Activated CD4-positive, alpha-beta T cell treated with anti-CD3 and anti-CD28 coated beads, Interleukin-2, amount 50 U/mL, for 1 hour (primary cell): ENCODE data around the gene RELCH.

ENCODE experiments used
- DNase-seq: peaks from one replicate; pipeline ENCODE4 v3.0.0-alpha.2; 2020

Gene RELCH

DNA sequence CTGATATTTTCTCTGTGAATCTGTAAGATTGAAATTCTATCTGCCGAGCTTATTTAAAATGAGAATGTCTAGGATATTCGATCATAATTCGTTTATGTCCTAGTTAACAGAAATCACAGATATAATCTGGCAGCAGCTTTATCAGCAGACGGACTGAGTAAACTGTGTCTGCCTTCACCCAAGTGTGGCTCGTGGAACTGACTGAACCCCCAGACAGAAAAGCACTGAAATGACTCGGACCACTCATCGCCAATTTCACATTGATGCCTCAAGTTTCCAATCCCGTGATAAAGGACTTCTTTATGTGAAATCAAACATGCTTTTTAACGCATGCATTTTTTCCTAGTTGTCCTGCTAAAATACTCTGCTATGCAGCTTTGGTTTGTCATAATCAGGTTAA, 153.9 kb downstream of the RELCH start:
- DNase-seq: no peak

GRCh38 chr18:62341473-62341872, 154.4 kb downstream of the RELCH start:
- DNase-seq: no peak

DNA sequence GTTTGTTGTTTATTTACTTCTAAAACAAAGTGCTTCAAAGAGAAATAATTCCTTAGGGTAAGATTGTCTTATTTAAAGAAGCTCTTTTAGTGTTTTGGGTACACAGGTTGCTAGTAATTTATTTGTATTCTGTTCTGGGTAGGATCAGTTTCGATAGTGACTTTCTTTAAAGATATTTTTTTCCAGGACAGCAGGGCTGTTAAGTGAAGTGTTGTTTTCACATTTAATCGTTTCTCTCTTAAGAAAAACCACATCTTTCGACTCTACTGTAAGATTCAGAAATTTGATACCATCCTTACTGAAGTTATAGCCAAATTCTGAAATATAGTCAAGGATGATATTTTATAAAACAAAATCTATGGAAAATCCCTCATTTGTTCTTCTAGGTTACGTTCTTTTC, 155.8 kb downstream of the RELCH start:
- no peak for DNase-seq

DNA sequence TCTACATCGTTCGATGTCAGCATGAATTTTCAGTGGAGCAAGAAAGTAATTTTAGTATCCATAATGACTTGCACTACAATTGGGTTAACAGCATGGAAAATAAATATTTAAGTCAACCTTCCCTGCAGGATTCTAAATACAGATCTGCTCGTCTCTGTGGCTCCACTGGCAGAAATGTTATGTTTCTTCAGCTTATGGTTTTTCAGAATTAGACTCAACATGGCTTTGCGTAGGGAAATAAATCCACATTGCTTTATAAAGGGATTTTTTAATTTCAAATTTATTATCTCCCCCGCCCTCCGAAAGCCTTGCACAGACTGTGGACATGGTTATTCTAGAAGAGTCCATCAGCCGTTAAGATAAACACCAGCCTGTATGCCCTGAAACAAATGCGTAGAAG, 156.3 kb downstream of the RELCH start:
- no peak for DNase-seq

DNA sequence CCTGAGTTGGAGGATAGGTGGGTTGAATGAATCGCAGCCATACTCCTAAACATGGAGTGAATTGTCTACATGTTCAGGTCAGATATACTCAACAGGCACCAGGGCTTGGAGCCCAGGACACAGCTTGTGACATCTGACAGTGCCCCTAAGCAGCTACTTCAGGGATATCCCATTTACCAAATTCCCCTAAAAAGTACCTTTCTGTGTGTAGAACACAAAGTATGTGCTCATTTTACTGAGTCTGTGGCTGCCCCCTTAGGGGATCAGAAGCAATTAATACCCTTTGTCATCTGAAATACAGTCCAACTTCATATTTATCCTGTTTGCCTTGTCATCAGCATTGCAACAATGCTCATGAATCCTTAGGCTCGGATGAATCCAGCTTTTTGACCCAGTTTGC, 158.9 kb downstream of the RELCH start:
- no peak for DNase-seq

- no peak for DNase-seq
Observed at GRCh38 chr18:62346333-62347088, 159.5 kb downstream of the RELCH start.

DNA sequence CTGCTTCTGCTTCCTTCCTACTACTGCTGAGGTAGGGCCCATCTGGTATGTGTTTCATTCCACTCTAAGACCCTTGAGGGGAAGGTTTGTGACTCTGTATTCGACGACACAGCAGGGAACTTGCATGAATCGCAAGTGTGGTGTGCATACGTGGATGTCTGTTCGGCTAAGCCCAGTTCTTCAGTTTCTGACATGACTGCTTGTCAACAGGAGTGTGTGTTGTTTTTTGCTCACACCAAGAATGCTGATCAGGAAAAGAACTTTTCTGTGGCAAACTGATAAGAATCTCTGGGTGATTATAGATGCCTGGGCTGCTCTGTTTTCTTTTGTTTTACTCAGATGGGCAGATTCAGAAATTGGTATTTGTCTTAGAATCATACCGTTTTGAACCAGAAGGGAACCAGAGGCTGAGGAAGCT, 160.0 kb downstream of the RELCH start:
- no peak for DNase-seq

GRCh38 chr18:62348474-62348873, 161.4 kb downstream of the RELCH start:
- DNase-seq: no peak

DNA sequence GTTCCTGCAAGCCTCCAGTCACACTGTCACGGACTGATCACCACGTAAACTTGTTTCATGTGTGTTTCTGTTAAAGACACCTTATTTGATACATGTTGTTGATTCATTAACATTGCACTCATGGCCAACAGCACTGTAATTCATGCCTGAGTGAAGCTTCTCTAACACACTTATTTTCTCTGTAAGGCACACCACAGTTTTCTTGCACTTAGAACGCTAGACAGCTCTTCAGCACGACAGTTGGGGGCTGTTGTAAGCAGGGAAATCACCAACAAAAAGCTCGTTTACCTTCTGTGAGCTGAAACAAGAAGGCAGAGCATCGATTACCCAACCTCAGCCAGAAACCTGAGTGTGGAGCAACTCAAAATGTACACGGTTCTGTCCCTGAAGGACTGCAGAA, 166.1 kb downstream of the RELCH start:
- no peak for DNase-seq

DNA sequence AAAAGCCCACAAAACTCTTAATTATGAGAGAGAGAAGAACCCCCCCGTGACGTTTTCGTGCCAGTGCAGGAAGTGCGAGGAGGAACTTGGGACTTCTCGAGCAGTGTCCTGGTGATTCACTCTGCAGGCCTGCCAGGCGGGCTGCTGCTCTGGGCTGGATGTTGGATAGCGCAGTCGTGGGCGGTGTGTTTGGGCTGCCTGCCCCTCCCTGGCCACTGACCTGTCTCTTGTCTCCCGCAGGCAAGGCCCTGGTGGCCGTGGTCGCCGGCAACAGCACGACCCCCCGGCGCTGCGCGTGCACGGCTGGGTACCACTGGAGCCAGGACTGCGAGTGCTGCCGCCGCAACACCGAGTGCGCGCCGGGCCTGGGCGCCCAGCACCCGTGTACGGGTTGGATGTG, 167.1 kb downstream of the RELCH start:
- DNase-seq: no peak

GRCh38 chr18:62357079-62357719, 170.1 kb downstream of the RELCH start:
- no peak for DNase-seq
